Fibroblast of skin of abdomen (primary cell): ENCODE data around the gene GRIFIN.
A peak's percentile ranks its signal among the peaks of the same experiment; 100 is the strongest.

ENCODE experiments used
- DNase-seq: peaks from one replicate; pipeline ENCODE4 v3.0.0-alpha.2; 2013

GRIFIN gene

GRCh38 chr7:2452643-2453270 is 23.4 kb downstream of the GRIFIN start:
- no peak for DNase-seq

GRCh38 chr7:2452074-2452507 is 24.1 kb downstream of the GRIFIN start:
- DNase-seq, result no peak

GRCh38 chr7:2451171-2452073 is 24.8 kb downstream of the GRIFIN start:
- DNase-seq, result peak; percentile 51

- no peak for DNase-seq
These were observed 25.7 kb downstream of the GRIFIN start for GRCh38 chr7:2450198-2451107.

GRCh38 chr7:2446676-2447075 is 29.5 kb downstream of the GRIFIN start:
- DNase-seq, result no peak

- DNase-seq, result no peak
These were observed 30.2 kb downstream of the GRIFIN start for GRCh38 chr7:2445898-2446555.

- DNase-seq, result no peak
These were observed 31.2 kb downstream of the GRIFIN start for GRCh38 chr7:2445047-2445446.

- peak; percentile 66 for DNase-seq
These were observed 31.7 kb downstream of the GRIFIN start for GRCh38 chr7:2444476-2444875.

- no peak for DNase-seq
These were observed 32.7 kb downstream of the GRIFIN start for GRCh38 chr7:2443491-2443890.

- no peak for DNase-seq
These were observed 34.7 kb downstream of the GRIFIN start for GRCh38 chr7:2441430-2442058.

GRCh38 chr7:2440608-2441245 is 35.5 kb downstream of the GRIFIN start:
- no peak for DNase-seq

- no peak for DNase-seq
These were observed 37.4 kb downstream of the GRIFIN start for GRCh38 chr7:2438775-2439174.

GRCh38 chr7:2438186-2438585 is 38.0 kb downstream of the GRIFIN start:
- no peak for DNase-seq

GRCh38 chr7:2437537-2438148 is 38.6 kb downstream of the GRIFIN start:
- no peak for DNase-seq

- no peak for DNase-seq
These were observed 39.1 kb downstream of the GRIFIN start for GRCh38 chr7:2437136-2437535.

GRCh38 chr7:2436341-2437104 is 39.7 kb downstream of the GRIFIN start:
- DNase-seq, result no peak

- DNase-seq, result no peak
These were observed 41.1 kb downstream of the GRIFIN start for GRCh38 chr7:2435146-2435545.

- DNase-seq, result no peak
These were observed 42.3 kb downstream of the GRIFIN start for GRCh38 chr7:2433713-2434550.
